RPMI8226 (cell line): ENCODE data around the gene KRT85.
"Not testable (repeated sequence)": the region's sequence is repeated elsewhere in the genome, so short reads cannot be mapped to it uniquely, and the experiment has no call there.

Experiments used
- DNase-seq: peaks from one replicate; pipeline ENCODE4 v3.0.0-alpha.2; 2015

Gene KRT85

DNA sequence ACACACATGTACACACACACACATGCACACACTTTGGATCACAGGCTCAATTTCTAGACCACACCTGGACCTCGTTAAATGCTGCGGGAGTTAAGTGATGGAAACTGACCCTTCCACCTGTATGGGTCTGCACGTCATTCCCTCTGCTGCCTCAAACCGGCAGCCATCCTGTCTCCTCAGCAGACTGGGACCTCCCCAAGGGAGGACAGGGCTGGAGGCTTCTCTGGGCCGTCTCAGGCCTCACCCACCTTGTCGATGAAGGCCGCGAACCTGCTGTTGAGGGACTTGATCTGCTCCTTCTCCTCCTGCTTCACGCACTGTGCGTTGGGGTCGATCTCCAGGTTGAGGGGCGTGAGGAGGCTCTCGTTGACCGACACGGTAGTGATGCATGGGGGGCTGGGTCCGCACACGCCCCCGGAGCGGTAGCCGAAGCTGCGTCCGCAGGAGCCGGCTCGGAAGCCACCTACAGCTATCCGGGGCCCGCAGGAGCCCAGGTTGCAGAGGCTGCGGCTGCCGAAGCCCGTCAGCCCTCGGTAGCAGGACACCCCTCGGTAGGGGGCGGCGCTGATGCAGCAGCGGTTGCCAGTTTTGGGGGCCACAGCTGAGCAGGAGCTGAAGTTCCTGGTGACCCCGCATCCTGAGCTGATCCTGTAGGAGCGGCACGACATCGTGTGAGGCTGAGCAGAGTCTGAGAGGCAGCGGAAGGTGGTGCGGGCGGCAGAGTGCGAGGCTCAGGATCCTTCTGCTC, at the start of gene KRT85:
KRT85 (minus strand) TSS at position 744 of the 748 bp plus-strand sequence; CDS start at position 668, 76 bp downstream.
- DNase-seq = no peak

GRCh38 chr12:52416795-52417194, 49.5 kb upstream of the KRT85 start:
- no peak for DNase-seq

GRCh38 chr12:52415870-52416750, 48.8 kb upstream of the KRT85 start:
- DNase-seq = no peak

DNA sequence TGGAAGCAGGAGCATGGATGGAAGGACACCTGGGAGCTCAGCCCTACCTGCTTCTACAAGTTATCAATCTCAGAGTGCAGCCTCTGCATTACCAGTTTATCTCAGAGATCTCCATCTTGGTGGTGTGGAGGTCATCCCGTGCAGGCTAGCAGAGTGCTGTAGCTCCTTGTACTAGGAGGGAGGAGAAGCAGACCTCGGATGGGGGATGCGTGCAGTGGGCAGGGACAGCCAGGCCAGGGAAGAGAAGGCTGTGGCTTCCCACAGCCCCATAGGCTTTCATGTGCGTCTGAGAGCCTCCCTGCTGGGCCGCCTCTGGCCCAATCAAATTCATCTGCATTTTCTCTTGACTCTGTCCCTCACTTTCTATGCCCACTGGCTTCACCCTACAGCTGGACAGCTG, 47.7 kb upstream of the KRT85 start:
- DNase-seq = no peak

GRCh38 chr12:52413782-52414345, 46.6 kb upstream of the KRT85 start:
- no peak for DNase-seq

- DNase-seq = no peak
Measured at GRCh38 chr12:52413202-52413601, 45.9 kb upstream of the KRT85 start.

DNA sequence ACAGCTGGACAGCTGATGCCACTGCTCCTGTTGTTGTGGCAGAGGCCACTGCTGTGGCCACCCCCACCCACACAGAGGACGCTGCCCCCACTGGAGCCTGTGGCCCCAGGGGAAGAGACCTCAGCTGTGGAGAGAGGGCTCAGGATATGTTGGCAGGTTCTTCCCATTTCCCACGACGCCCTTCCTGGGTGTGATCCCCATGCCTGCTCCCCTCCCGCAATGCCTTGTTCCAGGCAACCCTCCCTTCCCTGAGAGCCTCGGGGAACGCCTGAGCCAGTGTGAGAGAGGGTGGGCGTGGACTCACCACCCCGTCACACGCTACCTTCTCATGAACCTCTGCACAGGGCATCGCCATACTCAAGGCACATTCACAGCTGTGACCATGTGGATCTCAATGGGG, 44.5 kb upstream of the KRT85 start:
- no peak for DNase-seq

- DNase-seq = not testable (repeated sequence)
Measured at GRCh38 chr12:52410589-52411248, 43.4 kb upstream of the KRT85 start.

DNA sequence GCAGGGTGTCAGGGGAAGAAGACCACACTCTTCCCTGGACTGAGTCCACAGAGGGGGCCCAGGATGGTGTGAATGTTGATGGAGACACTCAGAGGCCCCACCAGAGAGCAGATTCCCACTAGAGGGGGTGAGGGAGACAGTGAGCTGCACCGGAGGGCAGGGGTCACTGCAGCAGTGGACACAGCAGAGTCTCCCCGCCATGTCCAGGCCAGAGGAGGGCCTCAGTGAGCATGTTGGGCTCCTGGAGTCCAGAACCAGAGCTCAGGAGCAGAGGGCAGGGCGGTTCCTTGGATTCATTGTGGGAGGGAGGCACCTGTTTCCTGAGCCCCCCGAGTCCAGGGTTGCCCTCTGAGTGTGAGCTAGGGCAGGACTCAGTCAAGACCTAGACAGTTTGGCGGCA, 40.6 kb upstream of the KRT85 start:
- no peak for DNase-seq

DNA sequence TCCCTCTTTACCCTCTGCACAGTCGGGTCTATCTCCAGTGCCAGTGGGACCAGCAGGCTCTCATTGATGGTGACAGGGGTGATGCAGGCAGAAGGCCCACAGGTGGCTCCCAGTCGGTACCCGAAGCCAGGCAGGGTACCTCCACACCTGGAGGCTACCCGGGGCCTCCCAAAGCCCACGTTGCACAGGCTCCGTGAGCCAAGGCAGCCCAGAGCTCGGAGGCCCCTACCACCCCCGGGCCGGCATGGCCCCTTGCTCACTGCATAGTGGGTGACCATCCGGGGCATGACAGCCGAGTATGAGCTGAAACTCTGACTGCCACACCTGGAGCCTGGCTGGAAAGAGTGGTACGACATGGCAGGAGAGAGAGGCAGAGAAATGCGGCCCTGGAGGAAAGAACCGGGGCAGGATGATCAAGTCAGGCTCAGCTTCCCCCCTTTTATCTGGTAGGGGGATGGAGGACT, 38.7 kb upstream of the KRT85 start, which contains the start of gene KRT82:
KRT82 (minus strand) TSS at position 414 of the 464 bp plus-strand sequence; CDS start at position 356, 58 bp downstream.
- DNase-seq = no peak

DNA sequence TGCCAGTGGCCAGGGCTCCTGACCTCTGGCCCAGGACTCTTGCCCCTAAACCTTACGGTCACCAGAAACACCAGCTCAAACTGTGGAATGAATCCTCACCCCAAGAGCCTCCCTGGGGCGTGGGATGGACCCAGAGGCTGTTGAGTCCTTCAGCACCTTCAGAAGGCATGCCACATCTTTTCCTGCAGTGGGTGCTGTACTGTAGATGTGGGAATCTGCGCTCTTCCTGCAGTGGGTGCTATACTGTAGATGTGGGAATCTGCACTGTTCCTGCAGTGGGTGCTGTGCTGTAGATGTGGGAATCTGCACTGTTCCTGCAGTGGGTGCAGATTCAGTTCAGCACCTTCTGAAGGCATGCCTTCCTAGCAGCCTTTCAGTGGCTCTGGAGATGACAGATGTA, 37.7 kb upstream of the KRT85 start:
- DNase-seq = no peak

GRCh38 chr12:52403561-52403960, 36.3 kb upstream of the KRT85 start:
- DNase-seq = no peak

- no peak for DNase-seq
Measured at GRCh38 chr12:52402873-52403540, 35.7 kb upstream of the KRT85 start.

DNA sequence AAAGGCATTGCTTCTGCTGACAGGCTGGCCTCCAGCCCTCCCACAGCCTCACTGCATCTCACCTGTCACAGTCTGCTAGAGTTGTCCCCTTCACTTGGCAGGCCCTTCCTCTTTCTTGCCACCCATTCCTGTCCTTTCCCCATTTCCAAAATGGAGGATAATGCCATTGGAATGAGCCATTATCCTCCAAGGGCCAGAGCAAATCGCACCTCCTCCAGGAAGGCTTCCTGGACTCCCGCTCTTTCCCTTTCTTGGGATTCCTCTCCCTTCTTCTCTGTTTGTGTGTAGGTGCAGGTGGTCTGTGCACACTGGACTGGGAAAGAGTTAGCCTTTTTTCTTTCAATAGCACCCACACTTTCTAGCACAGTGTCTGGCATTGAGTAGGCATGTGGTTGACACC, 35.1 kb upstream of the KRT85 start:
- no peak for DNase-seq

DNA sequence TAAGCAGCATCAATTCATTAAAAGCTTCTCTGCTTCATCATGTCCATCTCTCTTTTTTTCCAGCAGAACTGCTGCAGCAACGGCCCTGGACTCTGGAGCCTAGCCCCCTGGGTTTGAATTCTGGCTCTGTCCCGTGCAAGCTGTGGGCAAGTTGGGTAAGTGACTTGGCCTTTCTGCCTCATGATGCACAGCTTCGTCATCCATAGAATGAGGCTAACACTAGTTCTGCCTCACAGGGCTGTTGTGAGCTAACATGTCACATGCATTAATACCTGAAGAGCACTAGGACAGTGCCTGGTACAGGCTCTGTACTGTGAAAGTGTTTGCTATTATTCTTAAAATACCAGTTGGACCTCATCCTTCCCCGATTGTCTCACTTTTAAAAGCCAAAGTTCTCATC, 34.6 kb upstream of the KRT85 start:
- no peak for DNase-seq

- DNase-seq = no peak
Measured at GRCh38 chr12:52401526-52401925, 34.2 kb upstream of the KRT85 start.

GRCh38 chr12:52400906-52401305, 33.6 kb upstream of the KRT85 start:
- DNase-seq = no peak

- DNase-seq = no peak
Measured at GRCh38 chr12:52399756-52400155, 32.5 kb upstream of the KRT85 start.

- no peak for DNase-seq
Measured at GRCh38 chr12:52398176-52398575, 30.9 kb upstream of the KRT85 start.

- DNase-seq = no peak
Measured at GRCh38 chr12:52396656-52397055, 29.4 kb upstream of the KRT85 start.

DNA sequence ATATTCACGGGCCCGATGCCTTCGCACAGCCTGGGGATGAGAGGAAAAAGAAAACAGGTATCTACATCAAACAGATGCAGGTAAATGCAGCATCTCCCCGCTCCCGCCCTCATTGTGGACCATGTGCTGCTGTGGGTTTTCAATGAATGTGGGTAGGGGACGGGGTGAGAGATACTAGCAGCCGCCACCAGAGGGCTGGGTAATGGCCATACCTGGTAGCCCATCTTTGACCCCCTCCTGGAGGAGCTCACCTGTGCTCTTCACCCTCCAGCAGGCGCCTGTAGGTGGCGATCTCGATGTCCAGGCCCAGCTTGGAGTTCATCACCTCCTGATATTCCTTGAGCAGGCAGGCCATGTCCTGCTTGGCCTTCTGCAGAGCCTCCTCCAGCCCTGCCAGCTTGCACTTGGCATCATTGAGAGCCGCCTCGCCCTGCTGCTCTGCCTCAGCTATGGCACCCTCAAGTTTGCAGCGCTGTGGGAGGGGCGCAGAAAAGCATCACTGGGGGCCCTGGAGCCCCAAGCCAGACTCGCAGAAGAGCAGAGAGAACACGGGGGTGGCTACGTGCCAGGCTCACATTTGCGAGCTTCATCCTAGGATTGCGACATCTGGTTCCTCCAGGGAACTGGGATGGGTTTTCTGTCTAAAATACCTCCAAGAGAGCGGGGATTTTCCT, 28.6 kb upstream of the KRT85 start:
- DNase-seq = peak; percentile 80
